Middle frontal gyrus (tissue), 1 donor: Measurements from ENCODE around the gene RNF166.

ENCODE experiments used
- DNase-seq: peaks from one replicate; pipeline ENCODE4 v3.0.0-alpha.2; 2015; ENCODE audit warnings: low spot score; ENCODE audit errors: extremely low spot score

The RNF166 gene

GRCh38 chr16:88653596-88654362 is 52.4 kb downstream of the RNF166 start:
- DNase-seq, result no peak

GRCh38 chr16:88653101-88653500 is 53.1 kb downstream of the RNF166 start:
- no peak for DNase-seq

GRCh38 chr16:88652762-88653063 is 53.5 kb downstream of the RNF166 start:
- DNase-seq, result no peak

GRCh38 chr16:88651989-88652761 is 54.0 kb downstream of the RNF166 start:
- no peak for DNase-seq

GRCh38 chr16:88651276-88651988 is 54.8 kb downstream of the RNF166 start:
- DNase-seq, result no peak

GRCh38 chr16:88650749-88651275 is 55.4 kb downstream of the RNF166 start, which contains the start of gene CYBA:
Gene CYBA, minus strand, starts transcription at chr16:88651053. Its CDS starts 40 bp downstream, at chr16:88651013.
- DNase-seq, result no peak

- DNase-seq, result no peak
Observed at GRCh38 chr16:88649924-88650748, 56.1 kb downstream of the RNF166 start.

- no peak for DNase-seq
Observed at GRCh38 chr16:88649195-88649923, 56.8 kb downstream of the RNF166 start.

GRCh38 chr16:88647178-88648070 is 58.8 kb downstream of the RNF166 start:
- no peak for DNase-seq
